ENCODE measurements around the gene SEPTIN10.

DNA sequence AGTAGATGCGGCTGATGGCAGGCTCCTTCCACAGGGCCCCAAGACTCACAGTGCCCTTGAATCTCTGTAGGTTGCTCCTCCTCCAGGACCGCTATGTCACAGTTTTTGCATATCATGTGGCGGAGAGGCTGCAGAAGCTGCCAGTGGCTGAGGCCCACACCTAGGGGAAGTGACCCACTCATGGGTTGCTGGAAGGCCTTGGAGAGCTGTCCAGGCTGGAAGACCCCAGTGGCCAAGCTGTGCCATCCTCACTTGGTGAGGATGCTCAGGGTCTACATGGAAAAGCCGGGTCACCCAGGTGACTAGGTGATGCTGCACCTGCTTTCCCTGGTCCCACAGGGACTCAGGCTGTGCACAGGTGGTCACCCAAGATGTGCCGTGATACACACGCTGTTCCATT is 90.6 kb downstream of the SEPTIN10 start:
- TF ChIP-seq SIN3A (IDR thresholded peaks at IDR 0.05; ENCODE audit: low read depth) (no peak), POLR2A (IDR thresholded peaks at IDR 0.05; ENCODE audit: borderline replicate concordance, extremely low read depth, insufficient read depth, insufficient read length) (no peak), YY1 (IDR thresholded peaks at IDR 0.05; ENCODE audit: extremely low read depth, insufficient replicate concordance, low read depth, low read length) (no peak), JUND (IDR thresholded peaks at IDR 0.05) (no peak), SP1 (IDR thresholded peaks at IDR 0.05; ENCODE audit: low read depth) (no peak), POLR2AphosphoS5 (IDR thresholded peaks at IDR 0.05; ENCODE audit: low read depth, low read length) (no peak), REST (IDR thresholded peaks at IDR 0.05; ENCODE audit: low read depth) (no peak), EZH2 (IDR thresholded peaks at IDR 0.05) (no peak)
- TF ChIP-seq, protein P1, sequence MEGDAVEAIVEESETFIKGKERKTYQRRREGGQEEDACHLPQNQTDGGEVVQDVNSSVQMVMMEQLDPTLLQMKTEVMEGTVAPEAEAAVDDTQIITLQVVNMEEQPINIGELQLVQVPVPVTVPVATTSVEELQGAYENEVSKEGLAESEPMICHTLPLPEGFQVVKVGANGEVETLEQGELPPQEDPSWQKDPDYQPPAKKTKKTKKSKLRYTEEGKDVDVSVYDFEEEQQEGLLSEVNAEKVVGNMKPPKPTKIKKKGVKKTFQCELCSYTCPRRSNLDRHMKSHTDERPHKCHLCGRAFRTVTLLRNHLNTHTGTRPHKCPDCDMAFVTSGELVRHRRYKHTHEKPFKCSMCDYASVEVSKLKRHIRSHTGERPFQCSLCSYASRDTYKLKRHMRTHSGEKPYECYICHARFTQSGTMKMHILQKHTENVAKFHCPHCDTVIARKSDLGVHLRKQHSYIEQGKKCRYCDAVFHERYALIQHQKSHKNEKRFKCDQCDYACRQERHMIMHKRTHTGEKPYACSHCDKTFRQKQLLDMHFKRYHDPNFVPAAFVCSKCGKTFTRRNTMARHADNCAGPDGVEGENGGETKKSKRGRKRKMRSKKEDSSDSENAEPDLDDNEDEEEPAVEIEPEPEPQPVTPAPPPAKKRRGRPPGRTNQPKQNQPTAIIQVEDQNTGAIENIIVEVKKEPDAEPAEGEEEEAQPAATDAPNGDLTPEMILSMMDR (IDR thresholded peaks at IDR 0.05 in 2 of 3, conservative IDR thresholded peaks at IDR 0.05 in 1 of 3; ENCODE audit: borderline replicate concordance in 1 of 3, insufficient read depth in 1 of 3, low read depth in 2 of 3, low read length in 2 of 3): no peak
